NCI-H82 treated with DMSO at 0.1 percent for 48 hours (cell line): Measurements from ENCODE around the gene SOCS7.
A peak's percentile ranks its signal among the peaks of the same experiment; 100 is the strongest.

ENCODE experiments used
- DNase-seq: peaks from one replicate; lab custom pipeline; 2025; ENCODE audit not compliant: unreplicated experiment; lab: John Stamatoyannopoulos, UW

The SOCS7 gene

GRCh38 chr17:38334480-38335364, 16.9 kb upstream of the SOCS7 start:
- DNase-seq, result no peak

- no peak for DNase-seq
These were observed 14.8 kb upstream of the SOCS7 start for GRCh38 chr17:38336838-38337237.

GRCh38 chr17:38338053-38338452, 13.6 kb upstream of the SOCS7 start:
- no peak for DNase-seq

GRCh38 chr17:38338535-38338934, 13.1 kb upstream of the SOCS7 start:
- DNase-seq, result no peak

GRCh38 chr17:38339891-38340290, 11.8 kb upstream of the SOCS7 start:
- DNase-seq, result no peak

GRCh38 chr17:38341035-38341721, 10.5 kb upstream of the SOCS7 start:
- DNase-seq, result no peak

GRCh38 chr17:38342886-38343607, 8.6 kb upstream of the SOCS7 start:
- no peak for DNase-seq

GRCh38 chr17:38343608-38344419, 7.8 kb upstream of the SOCS7 start, which contains the start of gene GPR179:
TSS of gene GPR179 (minus strand) at chr17:38343956. CDS start at chr17:38343789, 167 bp downstream.
- no peak for DNase-seq

GRCh38 chr17:38344420-38344745, 7.3 kb upstream of the SOCS7 start:
- no peak for DNase-seq

GRCh38 chr17:38345743-38346142, 5.9 kb upstream of the SOCS7 start:
- DNase-seq, result no peak

GRCh38 chr17:38349097-38349730, 2.4 kb upstream of the SOCS7 start:
- peak; percentile 86 for DNase-seq

GRCh38 chr17:38350035-38350434, 1.6 kb upstream of the SOCS7 start:
- DNase-seq, result no peak

GRCh38 chr17:38352245-38353085, 821 bp downstream of the SOCS7 start:
- no peak for DNase-seq

GRCh38 chr17:38353086-38353604, 1.5 kb downstream of the SOCS7 start:
- DNase-seq, result no peak

GRCh38 chr17:38353668-38354067, 2.0 kb downstream of the SOCS7 start:
- no peak for DNase-seq

GRCh38 chr17:38354466-38354865, 2.8 kb downstream of the SOCS7 start:
- DNase-seq, result no peak

- no peak for DNase-seq
These were observed 3.6 kb downstream of the SOCS7 start for GRCh38 chr17:38355251-38355650.

- DNase-seq, result no peak
These were observed 6.0 kb downstream of the SOCS7 start for GRCh38 chr17:38357486-38358123.
